Stomach smooth muscle (tissue), 2 donors: ENCODE measurements around the gene FGD4.

Experiments
- H3K27ac ChIP-seq: one replicate; pipeline ENCODE4 v1.7.0; 2013; ENCODE audit warnings: mild to moderate bottlenecking, low read length, inconsistent platforms
- H3K27me3 ChIP-seq, 2 donors: one replicate each; pipeline ENCODE4 v1.7.0; 2013; ENCODE audit warnings: low read length in 2 of 2; ENCODE audit not compliant: insufficient read depth in 2 of 2, control insufficient read depth in 1 of 2
- H3K36me3 ChIP-seq, 2 donors: one replicate each; pipeline ENCODE4 v1.7.0; 2013; ENCODE audit warnings: low read length in 2 of 2; ENCODE audit not compliant: control insufficient read depth in 2 of 2, insufficient read depth in 2 of 2
- H3K4me1 ChIP-seq: one replicate; pipeline ENCODE4 v1.7.0; 2013; ENCODE audit warnings: low read length; ENCODE audit not compliant: control insufficient read depth, insufficient read depth
- H3K4me3 ChIP-seq, 2 donors: one replicate each; pipeline ENCODE4 v1.7.0; 2013; ENCODE audit warnings: low read length in 2 of 2
- H3K9ac ChIP-seq, 2 donors: one replicate each; pipeline ENCODE4 v1.7.0; 2013; ENCODE audit warnings: low read length in 2 of 2, mild to moderate bottlenecking in 1 of 2
- H3K9me3 ChIP-seq, 2 donors: one replicate each; pipeline ENCODE4 v1.7.0; 2013; ENCODE audit warnings: low read length in 2 of 2; ENCODE audit not compliant: control insufficient read depth in 2 of 2
- donor health status: healthy.
- donor health status: Pancreatic carcinoma.

FGD4 gene

GRCh38 chr12:32402946-32403345 is 3.6 kb downstream of the FGD4 start:
- Histone ChIP-seq H3K4me1 (peaks cover 15% of the 10 kb centered on the region), H3K27ac (no peak overlapping the region)

DNA sequence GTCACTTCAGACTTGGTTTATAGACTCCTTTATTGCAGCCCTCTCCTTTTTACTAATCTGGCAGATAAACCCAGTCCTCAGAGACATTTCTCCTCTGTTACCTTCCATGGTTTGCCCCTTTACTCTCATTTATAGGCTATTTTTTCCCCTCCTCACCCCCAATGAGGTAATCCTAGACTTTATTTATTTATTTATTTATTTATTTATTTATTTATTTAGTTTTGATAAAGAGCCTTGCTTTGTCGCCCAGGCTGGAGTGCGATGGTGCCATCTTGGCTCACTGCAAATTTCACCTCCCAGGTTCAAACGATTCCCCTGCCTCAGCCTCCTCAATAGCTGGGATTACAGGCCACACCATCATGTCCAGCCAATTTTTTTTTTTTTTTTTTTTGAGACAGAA is 8.4 kb downstream of the FGD4 start:
- H3K4me1 ChIP-seq: no peaks in the 10 kb centered on the region
- H3K27me3 ChIP-seq: no peaks in the 10 kb centered on the region
- no peaks in the 10 kb centered on the region for H3K36me3 ChIP-seq
- H3K27ac ChIP-seq: no peak overlapping the region
- H3K9ac ChIP-seq: no peak overlapping the region
- no peak overlapping the region for H3K4me3 ChIP-seq
- no peaks in the 10 kb centered on the region for H3K9me3 ChIP-seq

More at GRCh38 chr12:32402946-32403345, 3.6 kb downstream of the FGD4 start:
- Histone ChIP-seq H3K9ac (no peak overlapping the region), H3K27me3 (no peaks in the 10 kb centered on the region), H3K4me3 (no peak overlapping the region), H3K9me3 (no peaks in the 10 kb centered on the region), H3K36me3 (no peaks in the 10 kb centered on the region)

- Histone ChIP-seq H3K9ac (no peak overlapping the region), H3K4me3 (no peak overlapping the region), H3K9me3 (no peaks in the 10 kb centered on the region), H3K27ac (no peak overlapping the region), H3K4me1 (no peaks in the 10 kb centered on the region), H3K36me3 (no peaks in the 10 kb centered on the region), H3K27me3 (no peaks in the 10 kb centered on the region)
Measured at GRCh38 chr12:32413412-32413811, 14.1 kb downstream of the FGD4 start.

DNA sequence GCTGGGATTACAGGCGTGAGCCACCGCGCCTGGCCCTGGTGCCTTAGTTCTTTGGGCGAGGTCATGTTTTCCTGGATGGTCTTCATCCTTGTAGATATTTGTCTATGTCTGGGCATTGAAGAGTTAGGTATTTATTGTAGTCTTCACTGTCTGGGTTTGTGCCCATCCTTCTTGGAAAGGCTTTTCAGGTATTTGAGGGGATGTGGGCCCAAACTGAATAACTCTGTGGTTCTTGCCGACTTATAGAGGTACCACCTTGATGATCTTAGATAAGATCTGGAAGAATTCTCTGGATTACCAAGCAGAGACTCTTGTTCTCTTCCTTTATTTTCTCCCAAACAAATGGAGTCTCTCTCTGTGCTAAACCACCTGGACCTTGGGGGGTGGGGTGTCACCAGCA is 18.9 kb downstream of the FGD4 start:
- Histone ChIP-seq H3K27ac (no peak overlapping the region), H3K9ac (no peak overlapping the region), H3K27me3 (no peaks in the 10 kb centered on the region), H3K4me3 (no peak overlapping the region), H3K4me1 (no peaks in the 10 kb centered on the region), H3K36me3 (no peaks in the 10 kb centered on the region), H3K9me3 (no peaks in the 10 kb centered on the region)

DNA sequence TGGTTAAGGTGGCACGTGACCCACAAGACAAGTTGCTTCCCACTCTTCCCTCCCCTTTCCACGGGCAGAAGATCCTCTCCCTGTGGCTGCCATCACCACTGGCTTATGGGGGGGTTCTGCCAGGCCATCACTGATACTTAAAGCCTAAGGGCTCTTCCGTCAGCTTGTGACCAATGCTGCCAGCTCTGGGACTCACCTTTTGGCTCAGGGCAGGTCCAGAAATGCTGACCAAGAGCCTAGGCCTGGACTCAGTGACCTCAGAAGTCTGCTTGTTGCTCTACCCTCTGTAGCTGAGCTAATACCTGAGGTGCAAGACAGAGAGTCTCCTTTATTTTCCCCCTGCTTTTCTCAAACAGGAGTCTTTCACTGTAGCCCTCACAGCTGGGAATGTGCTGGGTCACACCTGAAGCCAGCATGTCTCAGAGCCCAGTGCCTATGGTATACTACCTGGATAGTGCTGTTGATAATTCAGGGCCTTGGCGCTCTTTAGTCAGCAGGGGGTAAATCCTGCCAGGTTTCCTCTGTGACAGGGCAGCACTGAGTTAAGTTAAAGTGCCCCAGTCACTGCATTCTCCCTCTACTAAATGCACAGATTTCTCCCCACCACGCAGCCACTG is 19.7 kb downstream of the FGD4 start:
- H3K27me3 ChIP-seq: no peaks in the 10 kb centered on the region
- no peak overlapping the region for H3K9ac ChIP-seq
- no peak overlapping the region for H3K27ac ChIP-seq
- H3K36me3 ChIP-seq: no peaks in the 10 kb centered on the region
- H3K9me3 ChIP-seq: no peaks in the 10 kb centered on the region
- no peaks in the 10 kb centered on the region for H3K4me1 ChIP-seq
- no peak overlapping the region for H3K4me3 ChIP-seq

GRCh38 chr12:32419520-32419960 is 20.2 kb downstream of the FGD4 start:
- no peaks in the 10 kb centered on the region for H3K4me1 ChIP-seq
- no peaks in the 10 kb centered on the region for H3K36me3 ChIP-seq
- no peaks in the 10 kb centered on the region for H3K27me3 ChIP-seq
- no peaks in the 10 kb centered on the region for H3K9me3 ChIP-seq
- no peak overlapping the region for H3K9ac ChIP-seq
- H3K27ac ChIP-seq: no peak overlapping the region
- H3K4me3 ChIP-seq: no peak overlapping the region

DNA sequence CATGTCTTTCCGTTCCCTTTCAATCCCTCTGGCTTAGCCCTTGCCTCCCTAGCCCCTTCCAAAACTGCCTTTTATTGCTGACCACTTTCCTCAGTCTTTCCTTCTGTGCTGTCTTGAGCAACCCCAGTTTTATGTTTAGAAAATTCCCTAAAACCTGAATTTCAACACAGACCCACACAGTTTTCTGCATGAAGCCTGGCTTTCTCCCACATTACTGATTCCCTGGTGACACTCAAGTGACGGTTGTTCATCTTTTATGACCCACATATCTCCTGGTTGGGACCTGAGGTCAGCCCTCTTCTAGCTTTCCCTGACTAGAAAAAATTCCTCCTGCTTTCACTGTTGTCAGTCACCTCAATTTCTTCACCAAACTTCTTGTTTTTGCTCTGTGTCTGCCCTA is 21.0 kb downstream of the FGD4 start:
- H3K36me3 ChIP-seq: no peaks in the 10 kb centered on the region
- no peaks in the 10 kb centered on the region for H3K9me3 ChIP-seq
- no peak overlapping the region for H3K9ac ChIP-seq
- H3K4me3 ChIP-seq: no peak overlapping the region
- no peaks in the 10 kb centered on the region for H3K27me3 ChIP-seq
- H3K27ac ChIP-seq: no peak overlapping the region
- H3K4me1 ChIP-seq: no peaks in the 10 kb centered on the region

GRCh38 chr12:32423559-32423958 is 24.2 kb downstream of the FGD4 start:
- no peaks in the 10 kb centered on the region for H3K36me3 ChIP-seq
- no peak overlapping the region for H3K9ac ChIP-seq
- no peak overlapping the region for H3K4me3 ChIP-seq
- no peaks in the 10 kb centered on the region for H3K9me3 ChIP-seq
- H3K4me1 ChIP-seq: no peaks in the 10 kb centered on the region
- no peaks in the 10 kb centered on the region for H3K27me3 ChIP-seq
- H3K27ac ChIP-seq: no peak overlapping the region

- Histone ChIP-seq H3K4me3 (no peak overlapping the region), H3K9me3 (no peaks in the 10 kb centered on the region), H3K9ac (no peak overlapping the region), H3K27me3 (no peaks in the 10 kb centered on the region), H3K4me1 (no peaks in the 10 kb centered on the region), H3K27ac (no peak overlapping the region), H3K36me3 (no peaks in the 10 kb centered on the region)
Measured at GRCh38 chr12:32431025-32431424, 31.7 kb downstream of the FGD4 start.

- no peaks in the 10 kb centered on the region for H3K9me3 ChIP-seq
- H3K27ac ChIP-seq: no peak overlapping the region
- H3K27me3 ChIP-seq: no peaks in the 10 kb centered on the region
- no peak overlapping the region for H3K4me3 ChIP-seq
- no peak overlapping the region for H3K9ac ChIP-seq
- H3K4me1 ChIP-seq: no peaks in the 10 kb centered on the region
- no peaks in the 10 kb centered on the region for H3K36me3 ChIP-seq
Measured at GRCh38 chr12:32435921-32436705, 36.8 kb downstream of the FGD4 start.

GRCh38 chr12:32437095-32437515 is 37.7 kb downstream of the FGD4 start:
- Histone ChIP-seq H3K9me3 (no peaks in the 10 kb centered on the region), H3K9ac (no peak overlapping the region), H3K36me3 (no peaks in the 10 kb centered on the region), H3K27me3 (no peaks in the 10 kb centered on the region), H3K27ac (no peak overlapping the region), H3K4me3 (no peak overlapping the region), H3K4me1 (no peaks in the 10 kb centered on the region)
